Hepatocyte (in vitro differentiated cells): ENCODE results near the gene TMCC1. TPM values are rescaled to one million over a fixed set of nuclear protein-coding genes. Genes with fewer than 3 reads are reported as not detected.

Source experiments
- DNase-seq: peaks from one replicate; pipeline ENCODE4 v3.0.0-alpha.2; 2016; ENCODE audit warnings: low spot score
- H2AFZ ChIP-seq: fragments of 200-600 bp; sonication (generic); 2 replicates; pipeline ENCODE4 v1.6.0; 2016; ENCODE audit warnings: antibody characterized with exemption, mild to moderate bottlenecking
- H3K27ac ChIP-seq: fragments of 200-600 bp; sonication (generic); 2 replicates; pipeline ENCODE4 v1.5.1; 2016; ENCODE audit warnings: mild to moderate bottlenecking
- H3K27me3 ChIP-seq: fragments of 200-600 bp; sonication (generic); 2 replicates; pipeline ENCODE4 v1.6.1; 2016
- H3K36me3 ChIP-seq: fragments of 200-600 bp; sonication (generic); replicated peaks from 2 replicates; pipeline ENCODE4 v1.5.1; 2016; ENCODE audit warnings: low read depth; ENCODE audit not compliant: insufficient read depth
- H3K4me1 ChIP-seq: fragments of 200-600 bp; sonication (generic); 2 replicates; pipeline ENCODE4 v1.5.1; 2016; ENCODE audit warnings: mild to moderate bottlenecking, moderate library complexity; ENCODE audit not compliant: insufficient read depth
- H3K4me2 ChIP-seq: fragments of 200-600 bp; sonication (generic); 2 replicates; pipeline ENCODE4 v1.6.0; 2016
- H3K4me3 ChIP-seq: fragments of 200-600 bp; sonication (generic); 2 replicates; pipeline ENCODE4 v1.5.1; 2016; ENCODE audit warnings: mild to moderate bottlenecking
- H3K79me2 ChIP-seq: fragments of 200-600 bp; sonication (generic); 2 replicates; pipeline ENCODE4 v1.6.0; 2017; ENCODE audit warnings: mild to moderate bottlenecking
- H3K9me2 ChIP-seq: fragments of 200-600 bp; sonication (generic); replicated peaks from 2 replicates; pipeline ENCODE4 v1.6.0; 2017; ENCODE audit warnings: mild to moderate bottlenecking; ENCODE audit not compliant: insufficient read depth
- H3K9me3 ChIP-seq: fragments of 200-600 bp; sonication (generic); 2 replicates; pipeline ENCODE4 v1.5.1; 2016; ENCODE audit warnings: low read depth, mild to moderate bottlenecking
- H4K20me1 ChIP-seq: fragments of 200-600 bp; sonication (generic); 2 replicates; pipeline ENCODE4 v1.6.0; 2016; ENCODE audit warnings: mild to moderate bottlenecking; ENCODE audit not compliant: insufficient read depth, poor library complexity, severe bottlenecking
- CTCF ChIP-seq: fragments of 200-600 bp; sonication (generic); IDR thresholded peaks from 2 replicates; pipeline ENCODE4 v1.5.1; 2016; ENCODE audit warnings: antibody characterized with exemption, mild to moderate bottlenecking; ENCODE audit not compliant: poor library complexity
- EZH2 ChIP-seq: fragments of 200-600 bp; sonication (generic); IDR thresholded peaks from 2 replicates; pipeline ENCODE4 v1.6.1; 2016; ENCODE audit warnings: antibody characterized with exemption, mild to moderate bottlenecking, borderline replicate concordance
- EZH2phosphoT487 ChIP-seq: fragments of 200-600 bp; sonication (generic); IDR thresholded peaks from one replicate; pipeline ENCODE4 v1.6.1; 2018; ENCODE audit warnings: antibody characterized with exemption, mild to moderate bottlenecking, low read depth, moderate library complexity; ENCODE audit not compliant: unreplicated experiment, severe bottlenecking
- WGBS: methylation state at CpG from one replicate; pipeline ENCODE4 v1.1.6; 2016; ENCODE audit warnings: low lambda C conversion rate; ENCODE audit errors: missing lambda C conversion rate; 5-methylcytosine and 5-hydroxymethylcytosine counted together
- polyA plus RNA-seq: library from polyadenylated mRNA; unstranded; fragments of >200 nt; fragmentation: Nextera tagmentation; extraction: Ambion mirVana; gene quantifications from 2 replicates; pipeline ENCODE4 v1.2.1, GENCODE V29; 2016
- total RNA-seq: library from RNA; depleted of rRNA; stranded (reverse); fragments of >200 nt; gene quantifications from 2 replicates; pipeline ENCODE4 v1.2.3, GENCODE V29; 2014

Gene TMCC1
- total and polyA plus RNA-seq, 2 experiments from 2014 or later = 7.0 to 17.3 TPM

GRCh38 chr3:129604767-129605166 lies 288.7 kb downstream of the TMCC1 start:
- Histone ChIP-seq H4K20me1 (peaks cover 7% of the 10 kb centered on the region), H3K4me3 (no peak overlapping the region), H3K9me3 (no peaks in the 10 kb centered on the region), H3K9me2 (no peaks in the 10 kb centered on the region), H2AFZ (no peak overlapping the region), H3K27me3 (peaks cover 12% of the 10 kb centered on the region), H3K4me1 (peaks cover 22% of the 10 kb centered on the region), H3K27ac (no peak overlapping the region), H3K79me2 (peaks cover 30% of the 10 kb centered on the region), H3K36me3 (no peaks in the 10 kb centered on the region), H3K4me2 (peak overlapping the region; percentile 96)
- no peak for TF ChIP-seq CTCF
- TF ChIP-seq EZH2phosphoT487 = no peak
- TF ChIP-seq EZH2 = no peak
- 44% methylated on average over 11 of the region's 12 CpGs for WGBS
- DNase-seq = no peak

GRCh38 chr3:129603991-129604749 lies 289.3 kb downstream of the TMCC1 start:
- Histone ChIP-seq H4K20me1 (peaks cover 7% of the 10 kb centered on the region), H3K36me3 (no peaks in the 10 kb centered on the region), H3K27ac (no peak overlapping the region), H3K9me3 (no peaks in the 10 kb centered on the region), H2AFZ (no peak overlapping the region), H3K9me2 (no peaks in the 10 kb centered on the region), H3K79me2 (peaks cover 30% of the 10 kb centered on the region), H3K4me2 (peak overlapping the region; percentile 96), H3K4me3 (no peak overlapping the region), H3K4me1 (peaks cover 22% of the 10 kb centered on the region), H3K27me3 (peaks cover 12% of the 10 kb centered on the region)
- 87% methylated on average over 8 of the region's 8 CpGs for WGBS
- no peak for TF ChIP-seq EZH2
- DNase-seq = no peak

GRCh38 chr3:129603561-129603942 lies 290.0 kb downstream of the TMCC1 start:
- no peaks in the 10 kb centered on the region for H3K36me3 ChIP-seq
- TF ChIP-seq EZH2 (no peak), EZH2phosphoT487 (no peak), CTCF (no peak)
- peak overlapping the region; percentile 96 for H3K4me2 ChIP-seq
- peaks cover 12% of the 10 kb centered on the region for H3K27me3 ChIP-seq
- WGBS = 54% methylated on average over 7 of the region's 7 CpGs
- H2AFZ ChIP-seq = no peak overlapping the region
- H3K9me3 ChIP-seq = no peaks in the 10 kb centered on the region
- no peak overlapping the region for H3K4me3 ChIP-seq
- peaks cover 7% of the 10 kb centered on the region for H4K20me1 ChIP-seq
- H3K4me1 ChIP-seq = peaks cover 22% of the 10 kb centered on the region
- no peak for DNase-seq
- peaks cover 32% of the 10 kb centered on the region for H3K79me2 ChIP-seq
- H3K9me2 ChIP-seq = no peaks in the 10 kb centered on the region
- H3K27ac ChIP-seq = peak overlapping the region; percentile 33

- H3K4me2 ChIP-seq = peak overlapping the region; percentile 96
- TF ChIP-seq EZH2phosphoT487 (no peak), EZH2 (no peak), CTCF (no peak)
- no peaks in the 10 kb centered on the region for H3K9me2 ChIP-seq
- H3K27me3 ChIP-seq = peaks cover 12% of the 10 kb centered on the region
- H3K36me3 ChIP-seq = no peaks in the 10 kb centered on the region
- H3K27ac ChIP-seq = peak overlapping the region; percentile 33
- H3K4me1 ChIP-seq = peaks cover 26% of the 10 kb centered on the region
- DNase-seq = peak; percentile 69
- H2AFZ ChIP-seq = no peak overlapping the region
- H3K79me2 ChIP-seq = peaks cover 32% of the 10 kb centered on the region
- H3K9me3 ChIP-seq = no peaks in the 10 kb centered on the region
- peaks cover 7% of the 10 kb centered on the region for H4K20me1 ChIP-seq
- no peak overlapping the region for H3K4me3 ChIP-seq
- 66% methylated on average over 15 of the region's 15 CpGs for WGBS
These were observed 290.6 kb downstream of the TMCC1 start for GRCh38 chr3:129602730-129603560.
